HK-2 (cell line): ENCODE results near the gene PNPLA7.
"Not testable (repeated sequence)": the region's sequence is repeated elsewhere in the genome, so short reads cannot be mapped to it uniquely, and the experiment has no call there.

Experiments used
- DNase-seq: peaks from one replicate; pipeline ENCODE4 v3.0.0-alpha.2; 2018; ENCODE audit not compliant: unreplicated experiment

The PNPLA7 gene

GRCh38 chr9:137550231-137550621 is at the start of gene PNPLA7:
PNPLA7 (minus strand) TSS chr9:137550402; CDS start chr9:137550197, 205 bp downstream.
- peak; percentile 78 for DNase-seq

- no peak for DNase-seq
Observed at GRCh38 chr9:137598943-137599342, 48.7 kb upstream of the PNPLA7 start.

- DNase-seq = not testable (repeated sequence)
Observed at GRCh38 chr9:137596577-137596976, 46.4 kb upstream of the PNPLA7 start.

GRCh38 chr9:137593176-137593575 is 43.0 kb upstream of the PNPLA7 start:
- DNase-seq = no peak

GRCh38 chr9:137592767-137593166 is 42.6 kb upstream of the PNPLA7 start:
- DNase-seq = no peak

GRCh38 chr9:137590469-137591383 is 40.5 kb upstream of the PNPLA7 start, which contains the start of gene ZMYND19:
ZMYND19 (minus strand) TSS chr9:137590512; CDS start chr9:137590263, 249 bp downstream.
- DNase-seq = peak; percentile 90

GRCh38 chr9:137590123-137590468 is 39.9 kb upstream of the PNPLA7 start:
- DNase-seq = no peak

- DNase-seq = no peak
Observed at GRCh38 chr9:137589441-137590122, 39.4 kb upstream of the PNPLA7 start.

GRCh38 chr9:137588891-137589290 is 38.7 kb upstream of the PNPLA7 start:
- DNase-seq = no peak

- no peak for DNase-seq
Observed at GRCh38 chr9:137588311-137588710, 38.1 kb upstream of the PNPLA7 start.

- no peak for DNase-seq
Observed at GRCh38 chr9:137586854-137587253, 36.7 kb upstream of the PNPLA7 start.

- no peak for DNase-seq
Observed at GRCh38 chr9:137583957-137584356, 33.8 kb upstream of the PNPLA7 start.

GRCh38 chr9:137583347-137583746 is 33.1 kb upstream of the PNPLA7 start:
- DNase-seq = no peak

GRCh38 chr9:137582286-137582860 is 32.2 kb upstream of the PNPLA7 start:
- no peak for DNase-seq

- DNase-seq = no peak
Observed at GRCh38 chr9:137581361-137582285, 31.4 kb upstream of the PNPLA7 start.

- no peak for DNase-seq
Observed at GRCh38 chr9:137580954-137581322, 30.7 kb upstream of the PNPLA7 start.

GRCh38 chr9:137580209-137580953 is 30.2 kb upstream of the PNPLA7 start:
- no peak for DNase-seq

GRCh38 chr9:137579259-137579604 is 29.0 kb upstream of the PNPLA7 start:
- no peak for DNase-seq

GRCh38 chr9:137578518-137579258 is 28.5 kb upstream of the PNPLA7 start, which contains the start of gene DPH7:
DPH7 (minus strand) TSS chr9:137578925; CDS start chr9:137578777, 148 bp downstream.
- peak; percentile 95 for DNase-seq
